AG04450 (cell line): ENCODE data around the gene CDH13. TPM values are rescaled to one million over a fixed set of nuclear protein-coding genes. Genes with fewer than 3 reads are reported as not detected.

Source experiments
- CTCF ChIA-PET: fragments of 300-600, 350-600 bp; formaldehyde crosslinking; extraction: SDS; loops from one replicate; lab custom pipeline; 2022; ENCODE audit warnings: antibody characterized with exemption, inconsistent platforms; lab: Charles Lee
- POLR2A ChIA-PET: fragments of 350-600 bp; formaldehyde crosslinking; extraction: SDS; loops from one replicate; lab custom pipeline; 2021; ENCODE audit warnings: antibody characterized with exemption, inconsistent platforms; lab: Yijun Ruan, JAX
- DNase-seq: peaks from one replicate; pipeline ENCODE4 v3.0.0-alpha.2; 2011; ENCODE audit warnings: low read depth, low spot score
- H3K27ac ChIP-seq: one replicate; pipeline ENCODE4 v1.5.1; 2012; ENCODE audit warnings: low read depth, low read length, control low read depth
- H3K27me3 ChIP-seq: one replicate; pipeline ENCODE4 v1.6.0; 2012; ENCODE audit warnings: low read length; ENCODE audit not compliant: control insufficient read depth, insufficient read depth
- H3K4me3 ChIP-seq: 2 replicates; pipeline ENCODE4 v1.5.1; 2011; ENCODE audit warnings: mild to moderate bottlenecking, low read depth, low read length, control low read depth
- H3K9me3 ChIP-seq: 2 replicates; pipeline ENCODE4 v1.5.1; 2012; ENCODE audit warnings: low read length; ENCODE audit not compliant: control insufficient read depth, insufficient read depth
- CTCF ChIP-seq: IDR thresholded peaks from 2 replicates; pipeline ENCODE4 v1.5.1; 2011; ENCODE audit warnings: low read depth, low read length, control low read depth, inconsistent platforms
- polyA plus RNA-seq: library from polyadenylated mRNA; depleted of rRNA; stranded (reverse); fragments of >200 nt; gene quantifications from 2 replicates; pipeline ENCODE4 v1.2.3, GENCODE V29; 2011

CDH13 gene
- polyA plus RNA-seq, 1 experiment, result 55.0 TPM

- peaks cover 3% of the 10 kb centered on the region; the same call in 1 of the 2 replicates for H3K9me3 ChIP-seq
- no peak overlapping the region for H3K27ac ChIP-seq
- CTCF ChIA-PET, result no interaction called here
- peaks cover 3% of the 10 kb centered on the region for H3K27me3 ChIP-seq
- no peak overlapping the region for H3K4me3 ChIP-seq
- no peak for TF ChIP-seq CTCF
- no peak for DNase-seq
- POLR2A ChIA-PET, result no interaction called here
These were observed 1204.1 kb downstream of the CDH13 start for GRCh38 chr16:83830769-83831455.

- no peak for TF ChIP-seq CTCF
- Histone ChIP-seq H3K27ac (no peak overlapping the region), H3K27me3 (peaks cover 3% of the 10 kb centered on the region), H3K9me3 (peaks cover 3% of the 10 kb centered on the region; the same call in 1 of the 2 replicates), H3K4me3 (no peak overlapping the region)
- CTCF ChIA-PET, result no interaction called here
- no peak for DNase-seq
- POLR2A ChIA-PET, result no interaction called here
These were observed 1204.8 kb downstream of the CDH13 start for GRCh38 chr16:83831456-83831987.

- Histone ChIP-seq H3K27ac (no peak overlapping the region), H3K4me3 (no peak overlapping the region), H3K27me3 (peaks cover 3% of the 10 kb centered on the region), H3K9me3 (peaks cover 3% of the 10 kb centered on the region; the same call in 1 of the 2 replicates)
- DNase-seq, result no peak
- no peak for TF ChIP-seq CTCF
- POLR2A ChIA-PET, result no interaction called here
- CTCF ChIA-PET, result interaction anchor here (0.6 kb wide), 2 partner anchors 11 to 24 kb away, joined by 4 to 8 read pairs; no protein-coding TSS in a partner anchor
These were observed 1207.2 kb downstream of the CDH13 start for GRCh38 chr16:83833921-83834320.

- Histone ChIP-seq H3K27ac (no peak overlapping the region), H3K27me3 (peaks cover 3% of the 10 kb centered on the region), H3K9me3 (no peaks in the 10 kb centered on the region), H3K4me3 (no peak overlapping the region)
- ChIA-PET CTCF (interaction anchor here (0.6 to 2.9 kb wide), 3 partner anchors 10 to 833 kb away, joined by 3 to 25 read pairs (median 4); no protein-coding TSS in a partner anchor), POLR2A (no interaction called here)
- DNase-seq, result peak; percentile 41
- no peak for TF ChIP-seq CTCF
These were observed 1209.1 kb downstream of the CDH13 start for GRCh38 chr16:83835586-83836566.
